Measurements from ENCODE around the gene ZNF92. TPM values are rescaled to one million over a fixed set of nuclear protein-coding genes. Genes with fewer than 3 reads are reported as not detected.

Gene ZNF92
- total and polyA plus RNA-seq, 3 experiments from 2014 or later = 13.4 to 17.8 (median 14.2) TPM

GRCh38 chr7:65369843-65370242, 3.8 kb upstream of the ZNF92 start:
- H3K4me3 ChIP-seq (ENCODE audit: low read length) = no peak overlapping the region
- H3K36me3 ChIP-seq (ENCODE audit: insufficient read depth, low read length) = no peaks in the 10 kb centered on the region
- peaks cover 9% of the 10 kb centered on the region for H3K4me1 ChIP-seq (ENCODE audit: insufficient read depth, low read length)
- H3K9me3 Mint-ChIP-seq = no peaks in the 10 kb centered on the region
- H3K4me1 Mint-ChIP-seq = peaks cover 14 to 18% (median 16%) of the 10 kb centered on the region in 3 donors
- DNase-seq = no peak
- CTCF ChIA-PET = no interaction called here
- H3K27ac Mint-ChIP-seq = no peak overlapping the region
- no peaks in the 10 kb centered on the region for H3K9me3 ChIP-seq (ENCODE audit: low read length)
- no peak overlapping the region for H3K4me3 Mint-ChIP-seq
- POLR2A ChIA-PET = no interaction called here
- no peak overlapping the region for H3K27ac ChIP-seq (ENCODE audit: low read depth, low read length)
- no peaks in the 10 kb centered on the region for H3K27me3 Mint-ChIP-seq
- no peaks in the 10 kb centered on the region for H3K27me3 ChIP-seq (ENCODE audit: insufficient read depth, low read length, poor library complexity, severe bottlenecking)
- H3K36me3 Mint-ChIP-seq = peaks cover 0 to 9% (median 0%) of the 10 kb centered on the region in 3 donors

DNA sequence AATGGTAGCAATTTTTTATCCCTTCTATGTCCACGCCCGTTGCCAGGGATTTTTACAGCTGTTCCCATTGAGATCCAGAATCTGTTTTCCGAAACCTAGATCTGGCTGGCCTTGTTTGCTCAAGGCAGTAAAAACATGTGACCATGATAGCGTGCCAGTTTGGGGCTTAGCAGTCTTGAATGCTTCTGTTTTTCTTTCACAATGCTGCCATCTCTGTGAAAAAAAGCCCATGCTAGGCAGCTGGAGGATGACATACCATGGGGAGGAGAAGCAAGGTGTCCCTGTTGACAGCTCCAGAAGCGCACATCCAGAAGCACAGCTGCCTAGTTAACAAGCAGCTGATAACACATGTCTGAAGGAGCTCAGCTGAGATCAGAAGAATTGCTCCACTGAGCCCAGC, 2.2 kb upstream of the ZNF92 start:
- Histone ChIP-seq H3K4me3 (ENCODE audit: low read length) (no peak overlapping the region), H3K9me3 (ENCODE audit: low read length) (no peaks in the 10 kb centered on the region), H3K27ac (ENCODE audit: low read depth, low read length) (no peak overlapping the region), H3K27me3 (ENCODE audit: insufficient read depth, low read length, poor library complexity, severe bottlenecking) (no peaks in the 10 kb centered on the region), H3K36me3 (ENCODE audit: insufficient read depth, low read length) (no peaks in the 10 kb centered on the region), H3K4me1 (ENCODE audit: insufficient read depth, low read length) (peaks cover 25% of the 10 kb centered on the region)
- Mint-ChIP-seq H3K4me3 (peak overlapping the region in 1 of 7 donors; percentile 19), H3K36me3 (peaks cover 0 to 13% (median 0%) of the 10 kb centered on the region in 3 donors), H3K9me3 (no peaks in the 10 kb centered on the region), H3K4me1 (peaks cover 29 to 33% (median 32%) of the 10 kb centered on the region in 3 donors), H3K27me3 (no peaks in the 10 kb centered on the region), H3K27ac (no peak overlapping the region)
- POLR2A ChIA-PET = no interaction called here
- CTCF ChIA-PET = interaction anchor here (1.1 kb wide), 1 partner anchor 11 kb away, joined by 3 read pairs; no protein-coding TSS in a partner anchor
- no peak for DNase-seq

GRCh38 chr7:65379318-65379717, 5.7 kb downstream of the ZNF92 start:
- Histone ChIP-seq H3K9me3 (ENCODE audit: low read length) (no peaks in the 10 kb centered on the region), H3K27me3 (ENCODE audit: insufficient read depth, low read length, poor library complexity, severe bottlenecking) (no peaks in the 10 kb centered on the region), H3K4me3 (ENCODE audit: low read length) (no peak overlapping the region), H3K27ac (ENCODE audit: low read depth, low read length) (no peak overlapping the region), H3K4me1 (ENCODE audit: insufficient read depth, low read length) (peaks cover 48% of the 10 kb centered on the region), H3K36me3 (ENCODE audit: insufficient read depth, low read length) (no peaks in the 10 kb centered on the region)
- no peak for DNase-seq
- Mint-ChIP-seq H3K9me3 (no peaks in the 10 kb centered on the region), H3K4me3 (peak overlapping the region; percentile 2 to 77 (median 35)), H3K4me1 (peaks cover 91 to 98% (median 97%) of the 10 kb centered on the region in 3 donors), H3K27ac (peak overlapping the region in 3 of 8 donors; percentile 23 to 30 (median 28)), H3K27me3 (no peaks in the 10 kb centered on the region), H3K36me3 (peaks cover 9 to 45% (median 13%) of the 10 kb centered on the region in 3 donors)
- POLR2A ChIA-PET = no interaction called here
- CTCF ChIA-PET = no interaction called here

- Mint-ChIP-seq H3K4me3 (peak overlapping the region in 1 of 7 donors; percentile 26), H3K36me3 (peaks cover 9 to 52% (median 15%) of the 10 kb centered on the region in 3 donors), H3K27ac (peak overlapping the region in 2 of 8 donors; percentile 4 to 38), H3K4me1 (peaks cover 82 to 95% (median 95%) of the 10 kb centered on the region in 3 donors), H3K27me3 (no peaks in the 10 kb centered on the region), H3K9me3 (no peaks in the 10 kb centered on the region)
- Histone ChIP-seq H3K36me3 (ENCODE audit: insufficient read depth, low read length) (no peaks in the 10 kb centered on the region), H3K9me3 (ENCODE audit: low read length) (no peaks in the 10 kb centered on the region), H3K4me3 (ENCODE audit: low read length) (no peak overlapping the region), H3K4me1 (ENCODE audit: insufficient read depth, low read length) (peaks cover 34% of the 10 kb centered on the region), H3K27ac (ENCODE audit: low read depth, low read length) (no peak overlapping the region), H3K27me3 (ENCODE audit: insufficient read depth, low read length, poor library complexity, severe bottlenecking) (no peaks in the 10 kb centered on the region)
- POLR2A ChIA-PET = no interaction called here
- no peak for DNase-seq
- CTCF ChIA-PET = interaction anchor here (0.7 to 0.9 kb wide), 2 partner anchors 11 to 14 kb away, joined by 3 read pairs; no protein-coding TSS in a partner anchor
Observed at GRCh38 chr7:65381742-65382141, 8.1 kb downstream of the ZNF92 start.

GRCh38 chr7:65382452-65382851, 8.8 kb downstream of the ZNF92 start:
- Histone ChIP-seq H3K27ac (ENCODE audit: low read depth, low read length) (no peak overlapping the region), H3K4me1 (ENCODE audit: insufficient read depth, low read length) (peaks cover 29% of the 10 kb centered on the region), H3K27me3 (ENCODE audit: insufficient read depth, low read length, poor library complexity, severe bottlenecking) (no peaks in the 10 kb centered on the region), H3K9me3 (ENCODE audit: low read length) (no peaks in the 10 kb centered on the region), H3K4me3 (ENCODE audit: low read length) (no peak overlapping the region), H3K36me3 (ENCODE audit: insufficient read depth, low read length) (no peaks in the 10 kb centered on the region)
- DNase-seq = no peak
- POLR2A ChIA-PET = no interaction called here
- Mint-ChIP-seq H3K9me3 (no peaks in the 10 kb centered on the region), H3K36me3 (peaks cover 7 to 51% (median 13%) of the 10 kb centered on the region in 3 donors), H3K4me3 (peak overlapping the region in 1 of 7 donors; percentile 23), H3K27ac (peak overlapping the region in 2 of 8 donors; percentile 3 to 36), H3K4me1 (peaks cover 79 to 92% (median 92%) of the 10 kb centered on the region in 3 donors), H3K27me3 (no peaks in the 10 kb centered on the region)
- CTCF ChIA-PET = interaction anchor here (0.7 to 0.9 kb wide), 2 partner anchors 9 to 11 kb away, joined by 3 read pairs; partner anchors contain the start of gene ZNF92

- no peak overlapping the region for H3K27ac ChIP-seq (ENCODE audit: low read depth, low read length)
- H3K27me3 Mint-ChIP-seq = no peaks in the 10 kb centered on the region
- no peaks in the 10 kb centered on the region for H3K9me3 ChIP-seq (ENCODE audit: low read length)
- peak overlapping the region in 3 of 8 donors; percentile 11 to 68 (median 20) for H3K27ac Mint-ChIP-seq
- peaks cover 8% of the 10 kb centered on the region for H3K4me1 ChIP-seq (ENCODE audit: insufficient read depth, low read length)
- no peak overlapping the region for H3K4me3 ChIP-seq (ENCODE audit: low read length)
- peaks cover 3% of the 10 kb centered on the region for H3K36me3 ChIP-seq (ENCODE audit: insufficient read depth, low read length)
- no peak for DNase-seq
- ChIA-PET CTCF (no interaction called here), POLR2A (no interaction called here)
- no peak overlapping the region for H3K4me3 Mint-ChIP-seq
- H3K9me3 Mint-ChIP-seq = no peaks in the 10 kb centered on the region
- H3K4me1 Mint-ChIP-seq = peaks cover 44 to 74% (median 66%) of the 10 kb centered on the region in 3 donors
- H3K36me3 Mint-ChIP-seq = peaks cover 12 to 65% (median 20%) of the 10 kb centered on the region in 3 donors
- no peaks in the 10 kb centered on the region for H3K27me3 ChIP-seq (ENCODE audit: insufficient read depth, low read length, poor library complexity, severe bottlenecking)
Observed at GRCh38 chr7:65387891-65388290, 14.2 kb downstream of the ZNF92 start.

GRCh38 chr7:65390588-65390987, 16.9 kb downstream of the ZNF92 start:
- Histone ChIP-seq H3K4me3 (ENCODE audit: low read length) (no peak overlapping the region), H3K4me1 (ENCODE audit: insufficient read depth, low read length) (peaks cover under 1% of the 10 kb centered on the region), H3K27ac (ENCODE audit: low read depth, low read length) (no peak overlapping the region), H3K36me3 (ENCODE audit: insufficient read depth, low read length) (peaks cover 7% of the 10 kb centered on the region), H3K27me3 (ENCODE audit: insufficient read depth, low read length, poor library complexity, severe bottlenecking) (no peaks in the 10 kb centered on the region), H3K9me3 (ENCODE audit: low read length) (no peaks in the 10 kb centered on the region)
- peaks cover 0 to 5% (median 0%) of the 10 kb centered on the region in 5 donors for H3K9me3 Mint-ChIP-seq
- POLR2A ChIA-PET = no interaction called here
- no peak overlapping the region for H3K4me3 Mint-ChIP-seq
- peaks cover 33 to 68% (median 60%) of the 10 kb centered on the region in 3 donors for H3K4me1 Mint-ChIP-seq
- peaks cover 26 to 76% (median 34%) of the 10 kb centered on the region in 3 donors for H3K36me3 Mint-ChIP-seq
- peak overlapping the region in 3 of 8 donors; percentile 5 to 29 (median 26) for H3K27ac Mint-ChIP-seq
- H3K27me3 Mint-ChIP-seq = no peaks in the 10 kb centered on the region
- CTCF ChIA-PET = no interaction called here
- DNase-seq = no peak

DNA sequence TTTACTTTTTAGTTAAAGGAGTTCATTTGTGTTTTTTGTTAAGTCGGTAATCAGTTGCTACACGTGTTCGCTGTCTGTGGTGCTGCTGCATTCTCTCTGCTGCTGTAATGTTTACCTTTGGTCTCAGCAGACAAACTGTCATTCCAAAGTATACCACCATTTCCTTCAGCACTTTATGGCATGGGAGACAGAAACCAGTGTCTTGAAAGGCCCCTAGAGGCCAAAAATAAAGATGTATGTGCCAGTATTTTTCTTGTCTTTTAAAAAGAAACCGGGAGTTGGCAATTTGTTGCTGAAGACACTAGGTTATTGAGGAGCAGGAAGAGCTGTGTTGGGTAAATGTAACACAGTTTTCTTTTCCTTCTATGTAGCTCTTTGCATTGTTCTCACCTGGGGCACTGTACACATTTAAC, 24.1 kb downstream of the ZNF92 start:
- POLR2A ChIA-PET = interaction anchor here (0.5 kb wide), 1 partner anchor 112 kb away, joined by 5 read pairs; no protein-coding TSS in a partner anchor
- Mint-ChIP-seq H3K36me3 (peaks cover 34 to 65% (median 64%) of the 10 kb centered on the region in 3 donors), H3K27ac (no peak overlapping the region), H3K9me3 (peaks cover 29 to 49% (median 36%) of the 10 kb centered on the region in 5 donors), H3K4me1 (peaks cover 25 to 27% (median 27%) of the 10 kb centered on the region in 3 donors), H3K4me3 (no peak overlapping the region), H3K27me3 (no peaks in the 10 kb centered on the region)
- Histone ChIP-seq H3K27me3 (ENCODE audit: insufficient read depth, low read length, poor library complexity, severe bottlenecking) (no peaks in the 10 kb centered on the region), H3K27ac (ENCODE audit: low read depth, low read length) (no peak overlapping the region), H3K4me1 (ENCODE audit: insufficient read depth, low read length) (no peaks in the 10 kb centered on the region), H3K36me3 (ENCODE audit: insufficient read depth, low read length) (peaks cover 32% of the 10 kb centered on the region), H3K4me3 (ENCODE audit: low read length) (no peak overlapping the region), H3K9me3 (ENCODE audit: low read length) (peaks cover 11% of the 10 kb centered on the region)
- CTCF ChIA-PET = no interaction called here
- no peak for DNase-seq

Measured in CD8-positive, alpha-beta memory T cell (primary cell).